WERI-Rb-1 (cell line): ENCODE results near the gene IMMP2L.

Source experiments
- DNase-seq: peaks from one replicate; pipeline ENCODE4 v3.0.0-alpha.2; 2020
- H3K27ac ChIP-seq: fragments of 250-450 bp; sonication (Bioruptor Pico); 2 replicates; pipeline ENCODE4 v1.5.1; 2020; ENCODE audit warnings: mild to moderate bottlenecking, moderate library complexity
- H3K27me3 ChIP-seq: fragments of 250-450 bp; sonication (Bioruptor Pico); 2 replicates; pipeline ENCODE4 v1.5.1; 2021; ENCODE audit warnings: mild to moderate bottlenecking, low read depth, moderate library complexity; ENCODE audit not compliant: insufficient read depth, severe bottlenecking
- H3K36me3 ChIP-seq: fragments of 250-450 bp; sonication (Bioruptor Pico); 2 replicates; pipeline ENCODE4 v1.5.1; 2020; ENCODE audit warnings: mild to moderate bottlenecking, moderate library complexity
- H3K4me3 ChIP-seq: 2 replicates; pipeline ENCODE4 v1.5.1; 2011; ENCODE audit warnings: low read depth, mild to moderate bottlenecking, control low read depth, low read length
- H3K9me3 ChIP-seq: fragments of 250-450 bp; sonication (Bioruptor Pico); 2 replicates; pipeline ENCODE4 v1.5.1; 2021; ENCODE audit warnings: mild to moderate bottlenecking, moderate library complexity; ENCODE audit not compliant: severe bottlenecking
- TF ChIP-seq, protein P1 (sequence below): IDR thresholded peaks from 2 replicates; pipeline ENCODE4 v1.5.1; 2011; ENCODE audit warnings: low read depth, mild to moderate bottlenecking, control low read depth, inconsistent platforms, low read length

IMMP2L gene

DNA sequence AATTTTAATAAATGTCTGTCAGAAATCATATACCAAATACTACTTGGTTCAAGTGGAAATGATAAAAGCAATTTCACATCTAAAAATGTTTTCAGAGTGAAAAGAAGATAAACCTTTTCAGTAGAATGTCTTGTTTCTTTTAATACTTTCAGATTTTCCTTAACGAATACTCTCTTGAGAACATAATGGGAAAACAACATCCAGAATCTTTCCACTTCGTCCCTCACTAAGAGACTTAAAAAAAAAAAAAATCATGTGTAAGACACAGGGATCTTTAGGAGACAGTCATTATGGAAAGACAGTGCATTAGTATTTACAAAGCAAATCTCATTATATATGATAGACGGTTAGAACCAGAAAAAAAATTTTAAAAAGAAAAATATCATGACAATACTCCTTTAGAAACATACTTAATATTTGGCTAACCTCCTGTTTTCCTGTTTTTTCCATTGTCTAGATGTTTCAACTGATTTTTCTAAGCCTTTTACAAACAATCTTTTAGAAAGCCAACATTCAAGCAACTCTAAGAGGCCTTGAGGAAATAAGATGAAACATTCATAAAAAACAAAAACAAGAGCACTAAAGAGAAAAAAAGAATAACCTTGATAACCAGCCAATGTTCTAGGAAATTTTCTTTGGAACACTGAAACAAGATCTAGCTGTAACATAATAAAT is 811.2 kb downstream of the IMMP2L start:
- H3K27me3 ChIP-seq: no peaks in the 10 kb centered on the region
- H3K27ac ChIP-seq: no peak overlapping the region
- no peaks in the 10 kb centered on the region for H3K9me3 ChIP-seq
- no peak overlapping the region for H3K4me3 ChIP-seq
- TF ChIP-seq, protein P1, sequence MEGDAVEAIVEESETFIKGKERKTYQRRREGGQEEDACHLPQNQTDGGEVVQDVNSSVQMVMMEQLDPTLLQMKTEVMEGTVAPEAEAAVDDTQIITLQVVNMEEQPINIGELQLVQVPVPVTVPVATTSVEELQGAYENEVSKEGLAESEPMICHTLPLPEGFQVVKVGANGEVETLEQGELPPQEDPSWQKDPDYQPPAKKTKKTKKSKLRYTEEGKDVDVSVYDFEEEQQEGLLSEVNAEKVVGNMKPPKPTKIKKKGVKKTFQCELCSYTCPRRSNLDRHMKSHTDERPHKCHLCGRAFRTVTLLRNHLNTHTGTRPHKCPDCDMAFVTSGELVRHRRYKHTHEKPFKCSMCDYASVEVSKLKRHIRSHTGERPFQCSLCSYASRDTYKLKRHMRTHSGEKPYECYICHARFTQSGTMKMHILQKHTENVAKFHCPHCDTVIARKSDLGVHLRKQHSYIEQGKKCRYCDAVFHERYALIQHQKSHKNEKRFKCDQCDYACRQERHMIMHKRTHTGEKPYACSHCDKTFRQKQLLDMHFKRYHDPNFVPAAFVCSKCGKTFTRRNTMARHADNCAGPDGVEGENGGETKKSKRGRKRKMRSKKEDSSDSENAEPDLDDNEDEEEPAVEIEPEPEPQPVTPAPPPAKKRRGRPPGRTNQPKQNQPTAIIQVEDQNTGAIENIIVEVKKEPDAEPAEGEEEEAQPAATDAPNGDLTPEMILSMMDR: no peak
- DNase-seq: no peak
- H3K36me3 ChIP-seq: no peaks in the 10 kb centered on the region

DNA sequence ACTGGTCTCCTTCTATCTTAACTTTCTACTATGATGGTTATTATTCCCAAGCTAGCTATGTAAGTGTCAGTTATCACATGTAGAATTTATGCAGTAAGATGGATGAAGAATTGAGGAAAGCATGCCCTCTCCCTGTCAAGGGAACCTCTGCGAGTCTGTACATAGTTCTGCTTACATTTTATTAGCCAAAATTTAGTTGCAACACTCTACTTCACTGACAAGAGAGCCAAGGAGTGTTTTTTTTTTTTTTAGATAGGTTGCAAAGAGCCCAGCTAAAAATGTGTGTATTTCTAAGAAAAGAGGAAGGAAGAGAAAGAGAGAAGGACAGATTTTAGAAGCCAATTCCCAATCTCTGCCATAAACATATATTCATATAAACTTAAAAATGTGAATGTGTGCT is 829.1 kb downstream of the IMMP2L start:
- no peak overlapping the region for H3K27ac ChIP-seq
- TF ChIP-seq, protein P1: no peak
- no peaks in the 10 kb centered on the region for H3K27me3 ChIP-seq
- H3K36me3 ChIP-seq: no peaks in the 10 kb centered on the region
- H3K4me3 ChIP-seq: no peak overlapping the region
- no peaks in the 10 kb centered on the region for H3K9me3 ChIP-seq
- no peak for DNase-seq

DNA sequence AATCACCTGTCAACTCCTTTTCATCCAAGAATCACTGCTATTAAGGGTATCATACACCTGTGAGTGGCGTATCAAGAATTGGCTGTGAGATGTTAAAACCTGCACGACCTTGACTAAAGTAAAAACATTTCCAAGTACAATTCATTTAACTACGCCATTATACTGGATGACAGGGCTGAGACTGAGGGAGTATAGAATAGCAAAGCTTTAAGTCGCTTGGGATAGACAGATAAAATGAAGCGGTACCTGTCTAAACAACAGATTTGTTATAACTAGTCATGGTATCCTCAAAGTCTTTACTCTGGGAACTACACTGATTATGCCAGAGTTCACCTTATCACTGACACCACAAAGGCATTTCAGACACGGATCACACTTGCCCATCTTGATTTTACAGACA is 837.5 kb downstream of the IMMP2L start:
- Histone ChIP-seq H3K36me3 (no peaks in the 10 kb centered on the region), H3K27ac (no peak overlapping the region), H3K9me3 (no peaks in the 10 kb centered on the region), H3K27me3 (no peaks in the 10 kb centered on the region), H3K4me3 (no peak overlapping the region)
- DNase-seq: no peak
- TF ChIP-seq, protein P1: no peak

DNA sequence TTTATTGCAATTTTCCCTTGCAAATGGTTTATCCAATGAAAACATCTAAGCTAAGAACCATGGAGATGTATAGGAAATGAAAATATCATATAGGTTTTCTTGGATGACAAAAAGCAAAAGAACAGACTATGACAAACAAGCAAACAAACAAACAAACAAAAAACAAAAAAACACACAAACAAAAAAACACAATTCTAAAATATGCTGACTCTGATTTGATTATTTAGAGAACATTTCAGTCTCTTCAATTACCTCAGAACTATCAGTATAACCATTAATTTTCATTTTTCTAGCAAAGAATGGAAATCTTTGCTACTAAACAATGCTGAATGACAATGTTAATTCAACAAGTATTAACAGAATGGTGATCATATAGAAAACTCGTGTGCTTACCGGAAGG is 840.9 kb downstream of the IMMP2L start:
- no peak overlapping the region for H3K4me3 ChIP-seq
- TF ChIP-seq, protein P1: no peak
- H3K9me3 ChIP-seq: no peaks in the 10 kb centered on the region
- H3K27me3 ChIP-seq: no peaks in the 10 kb centered on the region
- H3K36me3 ChIP-seq: no peaks in the 10 kb centered on the region
- no peak for DNase-seq
- no peak overlapping the region for H3K27ac ChIP-seq

DNA sequence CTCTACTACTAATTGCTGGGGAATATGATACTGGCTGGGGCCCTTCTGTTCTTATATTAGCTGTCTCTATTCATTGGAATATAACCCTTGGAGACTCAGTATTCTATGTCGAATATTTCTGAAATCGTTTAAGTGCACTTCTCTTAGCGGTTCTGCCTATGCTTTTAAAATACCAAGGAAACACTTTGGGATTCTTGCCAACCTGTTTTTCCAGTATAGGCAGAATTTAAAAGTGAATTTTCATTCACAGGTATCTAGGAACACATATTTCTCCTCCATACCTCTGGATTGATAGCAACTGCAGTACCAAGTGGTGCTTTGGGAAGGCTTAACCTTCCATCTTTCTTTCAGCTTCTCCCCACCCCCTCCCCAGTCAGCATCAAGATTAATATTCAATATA is 841.7 kb downstream of the IMMP2L start:
- TF ChIP-seq, protein P1: no peak
- H3K4me3 ChIP-seq: no peak overlapping the region

DNA sequence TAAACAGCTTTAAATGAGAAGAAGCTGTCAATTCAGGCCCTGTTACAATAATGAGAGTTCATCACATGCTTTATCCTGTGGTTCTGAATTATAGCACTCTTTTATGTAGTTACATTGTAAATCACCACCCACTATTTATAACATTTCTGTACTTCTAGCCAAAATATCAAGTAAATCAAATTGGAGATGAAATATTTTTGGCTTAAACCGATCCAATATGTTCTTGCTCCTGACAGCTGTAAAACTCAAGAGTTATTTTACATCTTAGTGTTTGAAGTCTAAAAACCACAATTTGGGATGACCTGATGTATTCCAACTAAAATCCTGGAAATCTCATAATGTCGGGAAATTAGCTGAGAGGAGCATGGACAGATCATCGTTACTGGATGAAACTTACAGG is 842.6 kb downstream of the IMMP2L start:
- Histone ChIP-seq H3K9me3 (no peaks in the 10 kb centered on the region), H3K27me3 (no peaks in the 10 kb centered on the region), H3K27ac (no peak overlapping the region), H3K36me3 (no peaks in the 10 kb centered on the region), H3K4me3 (no peak overlapping the region)
- TF ChIP-seq, protein P1: no peak
- DNase-seq: no peak

More for the DNA sequence above, 841.7 kb downstream of the IMMP2L start:
- no peaks in the 10 kb centered on the region for H3K9me3 ChIP-seq
- H3K27ac ChIP-seq: no peak overlapping the region
- H3K27me3 ChIP-seq: no peaks in the 10 kb centered on the region
- H3K36me3 ChIP-seq: no peaks in the 10 kb centered on the region
- DNase-seq: no peak
